GM20431 (cell line): ENCODE data around the gene NDUFAB1.
"Not testable (repeated sequence)": the region's sequence is repeated elsewhere in the genome, so short reads cannot be mapped to it uniquely, and the experiment has no call there.

Source experiments
- in situ Hi-C: fragments of 300-500 bp; cut with MseI, MboI; formaldehyde crosslinking; loops from one replicate; pipeline ENCODE4 v1.15.0; 2020; ENCODE audit warnings: low sequenced_read_pairs; ENCODE audit not compliant: unreplicated experiment

NDUFAB1 gene

DNA sequence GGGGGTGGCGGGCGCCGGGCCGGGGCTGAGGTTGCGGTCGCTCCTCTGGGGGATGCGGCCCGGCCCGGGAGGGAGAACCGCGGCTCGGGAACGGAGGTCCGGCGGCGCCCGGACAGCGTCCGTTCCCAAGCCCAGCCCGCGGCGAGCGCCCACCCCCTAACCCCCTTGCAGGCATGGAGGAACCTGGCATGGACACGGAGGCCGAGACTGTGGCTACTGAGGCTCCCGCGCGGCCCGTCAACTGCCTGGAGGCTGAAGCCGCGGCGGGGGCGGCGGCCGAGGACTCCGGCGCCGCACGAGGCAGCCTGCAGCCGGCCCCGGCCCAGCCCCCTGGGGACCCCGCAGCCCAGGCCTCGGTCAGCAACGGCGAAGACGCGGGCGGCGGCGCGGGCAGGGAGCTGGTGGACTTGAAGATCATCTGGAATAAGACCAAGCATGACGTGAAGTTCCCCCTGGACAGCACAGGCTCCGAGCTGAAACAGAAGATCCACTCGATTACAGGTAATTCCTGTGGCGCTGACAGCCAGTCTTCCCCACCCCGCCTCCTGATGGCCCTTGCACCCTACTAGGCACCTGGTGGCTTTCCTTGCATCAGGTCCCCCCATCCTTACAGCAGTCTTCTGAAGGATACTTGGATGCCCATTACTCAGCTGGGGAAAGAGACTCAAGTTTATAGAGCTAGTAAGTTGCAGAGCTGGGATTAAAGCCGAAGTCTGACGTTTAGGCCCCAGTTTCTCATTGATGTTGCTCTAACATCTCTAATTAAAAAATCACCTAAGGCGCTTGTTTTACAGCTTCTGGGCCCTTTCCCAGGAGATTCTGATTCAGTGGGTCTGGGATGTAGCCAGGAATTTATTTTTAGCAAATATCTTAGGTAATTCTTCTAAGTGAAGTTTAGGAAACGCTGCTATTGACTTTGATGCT, 38.1 kb downstream of the NDUFAB1 start:
- in situ Hi-C loops = no loop called here

DNA sequence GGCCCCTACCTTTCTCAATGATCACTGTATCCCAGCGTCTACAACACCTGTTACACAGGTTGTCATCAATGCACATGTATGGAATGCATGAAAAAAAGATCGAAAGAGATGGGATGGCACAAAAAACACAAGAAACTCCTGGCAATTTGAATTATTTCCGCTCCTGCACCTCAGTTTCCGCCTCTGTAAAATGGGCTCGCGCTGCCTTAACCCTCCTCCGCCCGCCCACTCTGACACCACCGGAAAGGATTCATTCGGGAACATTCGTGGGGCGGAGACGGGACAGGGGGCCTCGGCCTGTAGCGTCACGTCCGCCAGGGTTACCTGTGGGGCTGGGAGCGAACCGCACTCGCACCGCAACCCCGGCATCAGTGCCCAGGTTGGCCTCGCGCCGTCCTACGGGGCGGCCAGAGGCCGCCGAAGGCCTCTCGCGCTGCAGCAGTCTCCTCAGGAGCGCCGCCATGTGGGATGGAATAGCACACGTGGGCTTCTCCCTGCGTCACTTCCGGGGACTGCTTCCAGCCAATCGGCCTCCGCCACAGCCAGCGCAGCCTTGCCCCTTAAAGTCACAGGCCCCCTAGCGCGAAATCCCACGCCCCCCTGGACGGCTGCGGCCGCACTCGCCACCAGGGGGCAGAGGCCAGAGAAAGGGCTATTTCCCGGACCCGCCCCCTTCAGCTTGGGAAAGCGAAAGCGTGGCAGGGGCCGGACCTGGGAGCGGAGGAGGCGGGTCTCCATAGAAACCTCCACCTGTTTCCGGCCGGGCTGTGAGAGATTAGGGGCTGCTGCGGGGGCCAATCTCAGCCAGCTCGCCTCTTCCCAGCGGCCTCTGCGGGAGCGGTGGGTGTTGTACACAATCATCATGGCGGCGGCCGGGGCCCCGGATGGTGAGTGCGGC, 39.0 kb downstream of the NDUFAB1 start, which contains the start of the genes EARS2 and UBFD1:
TSS of gene EARS2 (minus strand) at position 470 of the 898 bp plus-strand sequence. CDS start at position 463, 7 bp downstream.
TSS of gene UBFD1 (plus strand) at position 847 of the 898 bp plus-strand sequence. CDS start at position 863, 16 bp downstream.
- in situ Hi-C loops = no loop called here

DNA sequence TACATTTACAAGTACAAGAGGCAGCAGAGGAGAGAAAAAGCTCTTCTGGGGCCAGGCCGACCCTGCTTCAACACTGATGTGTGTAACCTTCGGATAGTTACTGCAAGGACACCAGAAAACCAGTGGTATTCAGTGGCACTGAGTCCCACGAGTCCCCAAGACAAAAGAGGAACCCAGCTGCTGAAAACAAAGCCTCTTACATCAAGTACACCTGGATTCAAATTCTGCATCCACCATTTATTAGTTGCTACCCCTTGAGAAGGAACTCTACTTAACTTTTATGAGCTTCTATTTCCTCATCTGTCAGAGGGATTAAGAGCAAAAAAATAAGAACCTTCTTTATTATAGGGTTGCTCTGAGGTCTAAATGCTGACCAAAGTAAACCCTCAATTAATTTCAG, 41.6 kb downstream of the NDUFAB1 start:
- in situ Hi-C loops = no loop called here

DNA sequence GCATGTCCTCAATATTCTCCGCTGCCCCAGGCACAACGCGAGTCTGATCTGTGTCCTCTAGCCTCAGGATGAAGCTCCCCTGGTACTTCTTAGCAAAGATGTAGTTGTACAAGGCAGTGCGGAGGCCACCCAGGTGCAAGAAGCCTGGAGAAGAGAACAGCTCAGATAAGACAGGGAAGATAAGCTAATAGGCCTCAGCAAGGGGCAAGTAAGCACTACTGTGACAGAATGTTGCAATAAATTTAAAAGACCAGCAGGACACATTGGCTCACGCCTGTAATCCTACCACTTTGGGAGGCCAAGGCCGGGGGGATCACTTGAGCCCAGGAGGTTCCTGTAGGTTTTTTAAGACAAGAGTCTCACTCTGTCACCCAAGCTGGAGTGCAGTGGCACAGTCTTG, 44.0 kb downstream of the NDUFAB1 start:
- in situ Hi-C loops = no loop called here

DNA sequence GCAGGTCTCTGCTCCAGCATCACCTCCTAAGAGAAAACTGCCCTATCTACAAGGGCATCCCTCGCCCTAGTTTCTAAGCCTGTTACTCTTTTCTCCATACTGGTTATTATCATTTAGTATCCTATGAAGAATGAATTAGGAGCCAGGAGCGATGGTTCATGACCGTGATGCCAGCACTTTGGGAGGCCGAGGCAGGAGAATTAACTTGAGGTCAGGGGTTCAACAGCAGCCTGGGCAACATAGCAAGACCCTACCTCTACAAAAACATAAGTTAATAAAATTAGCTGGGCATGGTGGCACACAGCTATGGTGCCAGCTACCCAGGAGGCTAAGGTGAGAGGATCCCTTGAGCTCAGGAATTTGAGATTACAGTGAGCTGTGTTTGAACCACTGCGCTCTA, 46.2 kb downstream of the NDUFAB1 start:
- in situ Hi-C loops = no loop called here

DNA sequence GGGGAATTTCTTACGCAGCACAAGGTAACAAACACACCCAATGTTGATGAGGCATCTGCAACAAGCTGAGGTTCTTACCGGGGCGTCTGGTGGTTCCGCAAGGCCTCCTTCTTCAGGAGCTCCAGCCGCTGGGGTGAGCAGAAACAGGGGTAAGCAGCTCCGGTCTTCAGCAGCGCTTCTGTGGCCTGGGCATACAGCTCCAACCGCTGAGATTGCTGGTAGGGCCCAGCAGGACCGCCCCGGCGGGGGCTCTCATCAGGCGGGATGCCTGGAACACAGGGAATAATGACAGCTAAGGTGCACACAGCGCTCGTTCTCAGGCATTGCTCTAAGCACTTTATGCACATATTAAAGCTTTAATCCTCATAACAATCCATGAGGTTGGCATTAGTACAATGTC, 51.7 kb downstream of the NDUFAB1 start:
- in situ Hi-C loops = no loop called here

DNA sequence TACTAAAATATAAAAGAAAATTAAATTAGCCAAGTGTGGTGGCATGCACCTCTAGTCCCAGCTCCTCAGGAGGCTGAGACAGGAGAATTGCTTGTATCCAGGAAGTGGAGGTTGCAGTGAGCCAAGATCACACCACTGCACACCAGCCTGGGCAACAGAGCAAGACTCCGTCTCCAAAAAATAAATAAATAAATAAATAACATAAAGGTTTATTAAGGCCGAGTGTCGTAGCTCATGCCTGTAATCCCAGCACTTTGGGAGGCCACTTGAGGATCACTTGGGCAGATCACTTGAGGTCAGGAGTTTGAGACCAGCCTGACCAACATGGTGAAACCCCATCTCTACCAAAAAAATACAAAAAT, 55.3 kb downstream of the NDUFAB1 start:
- in situ Hi-C loops = not testable (repeated sequence)

DNA sequence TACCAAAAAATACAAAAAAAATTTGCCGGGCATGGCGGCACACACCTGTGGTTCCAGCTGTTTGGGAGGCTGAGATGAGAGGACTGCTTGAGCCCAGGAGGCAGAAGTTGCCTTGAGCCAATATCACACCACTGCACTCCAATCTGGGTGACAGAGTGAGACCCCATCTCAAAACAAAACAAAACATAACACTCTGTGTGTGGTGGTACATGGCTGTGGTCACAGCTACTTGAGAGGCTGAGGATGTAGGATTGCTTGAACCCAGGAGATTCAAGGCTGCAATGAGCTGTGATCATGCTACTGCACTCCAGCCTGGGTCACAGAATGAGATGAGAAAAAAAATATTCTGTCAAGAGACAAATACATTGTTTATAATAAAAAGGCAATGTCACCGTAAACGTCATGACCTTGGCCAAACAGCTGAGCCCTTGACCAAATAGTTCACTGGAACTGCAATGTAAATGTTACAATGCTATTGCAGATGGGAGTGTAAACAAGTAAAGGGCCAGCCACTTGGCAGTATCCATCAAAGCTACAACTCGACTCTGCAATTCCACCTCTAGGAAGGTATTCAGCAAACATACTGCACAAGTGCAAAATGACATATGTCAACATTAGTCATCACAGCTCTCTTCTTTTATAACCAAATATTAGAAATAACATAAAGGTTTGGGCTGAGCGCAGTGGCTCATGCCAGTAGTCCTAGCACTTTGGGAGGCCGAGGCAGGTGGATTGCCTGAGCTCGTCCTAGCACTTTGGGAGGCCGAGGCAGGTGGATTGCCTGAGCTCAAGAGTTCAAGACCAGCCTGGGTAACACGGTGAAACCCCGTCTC, 55.9 kb downstream of the NDUFAB1 start:
- in situ Hi-C loops = no loop called here

DNA sequence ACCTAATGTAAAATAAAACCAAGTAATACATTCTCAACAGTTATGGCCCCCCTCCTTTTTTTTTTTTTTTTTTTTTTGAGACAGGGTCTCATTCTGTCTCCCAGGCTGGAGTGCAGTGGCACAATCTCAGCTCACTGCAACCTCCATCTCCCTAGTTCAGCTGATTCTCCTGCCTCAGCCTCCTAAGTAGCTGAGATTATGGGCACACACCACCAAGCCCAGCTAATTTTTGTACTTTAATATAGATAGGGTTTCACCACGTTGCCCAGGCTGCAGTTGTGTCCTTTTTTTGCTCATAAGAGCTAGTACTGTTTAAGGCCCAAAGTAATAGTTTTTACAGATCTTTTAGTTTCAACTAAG, 57.2 kb downstream of the NDUFAB1 start:
- in situ Hi-C loops = no loop called here

DNA sequence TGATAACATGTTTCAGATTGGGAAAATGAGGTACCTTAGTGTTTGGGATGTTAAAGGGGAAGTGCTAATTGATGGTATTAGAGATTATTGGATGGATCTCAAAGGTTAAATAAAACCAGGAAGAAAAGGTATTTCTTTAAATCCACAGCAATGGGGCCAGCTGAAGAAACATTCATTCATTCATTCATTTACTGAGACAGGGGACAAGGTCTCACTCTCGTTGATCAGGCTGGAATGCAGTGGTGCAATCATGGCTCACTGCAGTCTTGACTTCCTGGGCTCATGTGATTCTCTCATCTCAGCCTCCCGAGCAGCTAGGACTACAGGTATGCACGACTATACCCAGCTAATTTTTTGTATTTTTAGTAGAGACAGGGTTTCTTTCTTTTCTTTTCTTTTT, 58.7 kb downstream of the NDUFAB1 start:
- in situ Hi-C loops = no loop called here

DNA sequence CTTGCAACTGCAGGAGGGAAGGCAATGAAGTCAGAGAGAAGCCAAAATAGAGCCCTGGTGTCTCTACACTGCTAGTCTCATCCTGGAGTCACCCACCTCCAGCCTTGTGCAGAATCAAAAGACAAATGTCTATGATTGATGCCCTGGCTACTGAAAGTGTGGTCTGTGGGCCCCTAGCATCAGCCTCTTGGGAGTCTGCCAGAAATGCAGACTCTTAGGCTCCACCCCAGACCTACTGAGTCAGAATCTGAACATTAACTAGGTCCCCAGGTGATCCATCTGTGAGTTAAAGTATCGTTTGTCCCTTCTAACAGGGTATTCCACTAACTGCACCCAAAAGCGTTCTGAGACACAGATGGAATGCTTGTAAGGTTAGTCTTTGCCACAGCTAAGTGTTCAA, 60.2 kb downstream of the NDUFAB1 start:
- in situ Hi-C loops = no loop called here

DNA sequence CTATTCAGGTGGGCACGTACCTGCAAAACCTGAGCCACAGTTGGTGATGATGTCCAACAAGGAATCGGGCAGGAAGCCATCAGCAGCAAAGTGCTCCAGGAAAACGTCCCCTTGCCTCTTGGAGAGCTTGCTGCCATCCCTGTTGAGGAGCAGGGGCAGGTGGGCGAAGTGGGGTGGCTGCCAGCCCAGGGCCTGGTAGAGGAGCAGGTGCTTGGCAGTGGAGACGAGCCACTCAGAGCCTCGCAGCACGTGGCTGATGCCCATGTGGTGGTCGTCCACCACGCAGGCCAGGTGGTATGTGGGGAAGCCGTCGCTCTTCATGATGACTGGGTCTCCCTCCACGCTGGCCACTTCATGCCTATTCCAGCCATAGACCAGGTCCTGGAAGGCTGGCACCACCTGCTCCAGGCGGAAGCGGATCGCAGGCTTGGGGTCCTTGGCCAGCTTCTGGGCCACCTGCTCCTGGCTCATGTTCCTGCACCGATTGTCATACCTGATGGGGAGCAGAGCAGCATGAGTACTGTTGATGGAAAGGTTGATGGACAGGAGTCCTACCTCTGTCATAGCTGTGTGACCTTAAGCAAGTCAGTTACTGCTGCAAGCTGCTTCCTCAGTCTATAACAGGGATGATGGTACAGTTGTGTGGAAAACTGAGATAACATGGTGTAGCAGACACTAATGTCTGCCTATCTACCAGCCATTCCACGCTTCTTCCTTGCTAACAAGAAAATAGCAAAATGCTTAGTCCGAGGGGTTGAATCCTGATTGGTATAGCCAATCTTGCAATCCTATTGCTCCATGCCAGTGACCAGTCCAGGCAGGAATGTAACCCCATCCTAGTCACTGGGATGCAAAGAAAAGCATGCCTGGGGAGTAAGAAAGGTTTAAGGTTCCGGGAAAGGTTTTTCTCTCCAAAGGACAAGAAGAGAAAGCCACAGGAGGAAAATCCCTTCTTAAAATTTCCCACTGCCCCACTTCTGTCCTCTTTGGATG, 61.0 kb downstream of the NDUFAB1 start:
- in situ Hi-C loops = no loop called here

DNA sequence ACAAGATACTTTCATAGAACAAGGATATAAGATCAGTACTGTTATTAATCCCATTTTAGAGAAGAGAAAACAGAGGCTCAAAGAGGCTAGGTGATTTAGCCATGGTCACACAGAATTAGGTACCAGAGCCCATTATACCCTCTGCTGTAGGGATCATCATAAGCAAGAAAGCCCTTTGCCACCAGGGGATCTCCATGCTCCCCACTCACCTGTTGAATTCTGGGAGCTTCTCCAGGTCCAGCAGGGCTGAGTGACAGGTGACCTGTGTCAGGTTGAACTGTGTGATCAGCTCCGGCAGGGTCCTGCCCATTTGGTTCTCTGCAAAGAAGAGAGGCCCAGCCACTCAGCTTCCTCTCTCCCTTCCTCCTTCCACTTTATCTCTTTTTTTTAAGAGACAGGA, 63.7 kb downstream of the NDUFAB1 start:
- in situ Hi-C loops = no loop called here
